ENCODE data around the gene KCNT2.
"Not testable (repeated sequence)": the region's sequence is repeated elsewhere in the genome, so short reads cannot be mapped to it uniquely, and the experiment has no call there.

Gene KCNT2

DNA sequence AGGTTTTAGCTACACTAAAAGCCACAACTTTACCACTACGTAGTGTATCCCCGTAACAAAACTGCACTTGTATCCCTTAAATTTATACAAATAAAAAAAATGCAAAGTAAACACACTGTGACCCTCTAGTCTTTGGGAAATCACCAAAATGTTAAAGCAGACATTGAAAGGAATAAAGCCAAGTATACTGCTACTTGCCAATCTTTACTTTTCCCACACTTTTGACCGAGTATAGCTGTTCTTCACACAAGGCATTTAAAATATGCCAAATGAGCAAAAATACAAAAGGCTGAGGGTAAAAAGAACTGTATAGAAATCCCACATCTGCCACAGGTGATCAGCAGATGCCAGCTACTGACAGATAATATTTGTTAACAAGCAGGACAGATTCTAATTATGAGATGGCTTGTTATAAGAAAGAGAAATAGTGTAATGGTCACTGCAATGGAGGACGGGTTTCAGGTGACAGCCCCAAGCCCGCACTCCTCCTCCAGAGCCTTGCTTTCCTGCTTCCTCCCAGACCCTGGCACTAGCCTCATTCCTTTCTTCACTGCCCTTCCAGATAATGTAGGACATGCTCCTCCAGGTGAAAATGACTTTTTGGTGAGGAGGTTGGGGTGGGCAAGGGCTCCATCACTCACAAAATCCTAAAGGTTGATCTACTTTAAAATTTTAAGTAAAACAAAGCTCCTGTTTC lies 18.1 kb downstream of the KCNT2 start:
- no peak for DNase-seq

DNA sequence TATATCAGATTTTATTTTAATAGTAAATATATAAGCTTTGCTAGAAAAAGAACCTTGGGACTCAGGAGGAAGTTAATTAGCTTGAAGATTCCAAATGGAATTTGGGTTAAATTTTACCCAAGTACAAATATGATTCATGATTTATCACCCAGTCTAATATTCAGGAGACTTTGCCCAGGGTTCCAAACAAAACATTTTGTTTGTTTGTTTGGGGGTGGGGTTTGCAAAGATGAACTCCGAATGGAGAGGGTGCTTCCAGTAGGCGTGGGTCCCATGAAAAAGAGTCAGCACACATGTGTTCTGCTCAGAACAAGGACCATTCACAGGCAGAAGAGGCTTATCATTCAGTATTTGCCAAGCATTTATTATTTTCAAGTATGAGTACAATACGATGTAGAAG lies 23.5 kb downstream of the KCNT2 start:
- no peak for DNase-seq

DNA sequence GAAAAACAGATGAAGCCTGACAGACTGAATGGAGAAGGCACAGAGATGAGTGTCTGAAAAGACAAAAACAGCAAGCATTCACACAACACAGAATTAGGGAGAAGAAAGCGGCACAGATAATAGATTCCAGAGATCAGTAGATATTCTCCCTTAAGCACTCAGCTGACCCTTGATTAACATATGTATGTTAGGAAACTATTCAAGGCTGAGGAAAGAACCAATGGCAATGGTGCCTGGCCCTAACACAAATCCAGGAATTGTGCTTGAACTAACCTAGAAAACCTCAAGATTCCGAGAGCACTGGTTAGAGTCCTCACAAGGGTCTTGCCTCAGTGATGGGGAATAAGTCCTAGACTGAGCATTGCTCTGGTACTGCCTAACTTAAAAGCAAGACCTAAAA lies 30.9 kb downstream of the KCNT2 start:
- DNase-seq = no peak

DNA sequence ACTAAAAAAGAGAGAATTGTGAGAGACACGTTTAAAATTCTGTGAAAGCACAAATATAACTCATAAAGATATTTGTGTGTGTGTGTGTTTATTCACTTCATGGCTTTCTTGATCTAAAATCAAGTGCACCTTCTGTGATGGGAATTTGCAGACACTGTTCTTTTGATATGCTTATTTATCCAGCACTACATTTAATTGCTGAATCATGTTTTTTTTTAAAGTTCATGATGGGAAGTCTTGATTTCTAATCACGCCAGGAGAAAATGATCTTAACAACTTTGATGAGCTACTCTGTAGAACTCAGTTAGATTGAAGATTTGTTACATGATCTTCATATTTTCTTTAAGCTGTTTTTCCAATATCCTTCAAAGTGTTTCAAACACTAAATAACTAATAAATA lies 35.0 kb downstream of the KCNT2 start:
- DNase-seq = no peak

DNA sequence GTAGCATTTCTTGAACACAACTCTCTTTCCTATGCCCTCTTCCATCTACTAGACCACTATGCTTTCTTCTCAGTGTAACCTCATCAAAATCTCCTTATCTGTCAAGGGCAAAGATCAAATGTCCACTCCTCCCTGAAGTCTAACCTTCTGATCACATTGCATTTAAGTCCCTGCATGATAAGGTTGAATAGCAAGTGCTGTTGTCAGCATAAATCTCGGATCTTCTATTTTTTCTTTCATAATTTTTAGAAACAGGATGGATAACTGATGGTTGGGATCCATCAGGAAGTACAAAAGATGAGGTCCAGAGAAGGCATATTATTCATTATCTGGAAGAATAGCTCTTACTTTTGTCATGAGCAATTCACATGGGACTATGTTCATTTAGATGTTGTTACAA lies 41.0 kb downstream of the KCNT2 start:
- no peak for DNase-seq

DNA sequence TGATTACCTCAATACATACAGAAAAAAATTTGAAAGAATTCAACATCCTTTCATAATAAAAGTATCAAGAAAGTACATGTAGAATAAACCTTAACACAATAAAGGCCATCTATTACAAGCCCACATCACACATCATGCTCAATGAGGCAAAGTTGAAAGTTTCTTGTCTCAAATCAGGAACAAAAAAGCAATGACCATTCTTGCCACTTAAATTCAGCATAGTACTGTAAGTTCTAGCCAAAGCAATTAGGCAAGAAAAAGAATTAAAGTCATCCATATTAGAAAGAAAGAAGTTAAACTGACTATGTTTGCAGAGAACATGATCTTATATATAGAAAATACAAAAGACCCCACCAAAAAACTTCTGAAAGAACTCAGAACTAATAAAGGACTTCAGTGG lies 44.5 kb downstream of the KCNT2 start:
- DNase-seq = no peak

DNA sequence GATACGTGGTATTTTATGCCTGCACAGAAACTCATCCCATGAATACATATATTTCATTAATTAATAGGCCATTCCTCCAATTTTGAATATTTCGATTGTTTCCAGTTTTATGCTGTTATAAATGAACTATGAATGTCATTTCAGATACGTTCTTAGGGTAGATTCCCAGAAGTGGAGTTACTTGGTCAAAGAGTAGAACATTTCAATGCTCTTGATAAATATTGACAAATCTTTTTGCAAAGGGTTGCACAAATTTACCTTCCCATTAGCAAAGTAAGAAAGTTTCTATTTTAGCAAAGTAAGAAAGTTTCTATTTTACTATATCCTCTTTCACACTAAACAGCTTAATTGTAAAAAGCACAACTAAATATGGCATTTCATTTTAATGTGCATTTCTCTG lies 48.9 kb downstream of the KCNT2 start:
- DNase-seq = no peak

DNA sequence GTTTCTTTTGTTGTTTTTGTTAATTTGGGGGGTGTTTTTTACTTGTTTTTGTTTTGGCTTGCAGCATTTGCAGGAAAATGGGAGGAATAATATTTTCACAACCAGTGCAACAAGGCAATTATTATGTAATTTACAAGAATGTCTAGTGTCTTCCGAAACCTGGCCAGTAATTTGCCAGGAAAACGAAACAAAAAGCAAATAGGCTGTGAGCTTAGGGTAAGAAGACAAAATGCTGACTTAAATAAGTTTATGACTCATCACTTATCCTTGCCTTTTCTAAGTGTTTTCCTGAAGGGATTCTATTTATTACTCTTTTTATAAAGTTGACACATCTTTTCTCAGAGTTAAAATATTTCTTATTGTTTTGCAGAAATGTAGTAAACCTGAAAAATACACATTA lies 49.8 kb downstream of the KCNT2 start:
- DNase-seq = no peak

DNA sequence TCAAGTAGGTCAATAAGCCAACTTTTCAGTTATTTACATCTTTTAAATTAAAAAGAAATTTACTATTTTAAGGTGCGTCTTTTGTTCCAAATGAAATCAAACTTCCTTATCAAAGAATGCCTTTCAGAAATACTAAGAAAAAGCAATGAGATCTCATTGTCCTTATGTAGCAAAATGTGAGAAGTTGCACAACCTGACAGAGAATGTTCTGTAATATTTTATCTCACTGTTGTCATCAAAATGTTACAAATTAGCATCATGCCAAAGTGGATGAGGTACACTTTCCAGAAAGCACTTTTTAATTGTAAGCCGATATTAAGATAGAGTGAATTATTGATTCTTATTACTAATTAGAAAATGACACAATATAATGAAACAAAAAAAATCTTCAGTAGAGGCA lies 50.4 kb downstream of the KCNT2 start:
- DNase-seq = no peak

DNA sequence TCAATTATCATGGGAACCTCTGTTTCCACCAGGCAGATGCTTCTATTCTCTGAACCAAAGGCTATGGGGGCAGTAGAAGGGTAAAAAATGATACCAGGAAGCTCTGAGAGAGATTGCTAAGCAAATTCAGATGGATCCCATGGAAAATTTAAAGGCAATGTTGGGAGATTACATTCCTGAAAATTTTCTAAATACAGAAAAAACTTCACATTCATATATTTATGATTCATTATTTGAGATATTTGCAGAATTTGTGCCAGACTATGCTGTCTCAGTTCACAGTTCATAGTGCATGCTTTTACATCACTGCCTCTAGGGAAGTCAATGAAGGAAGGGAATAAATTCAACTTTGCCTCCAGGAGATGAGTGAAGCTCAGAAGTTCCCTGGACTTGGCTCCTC lies 57.5 kb downstream of the KCNT2 start:
- no peak for DNase-seq

DNA sequence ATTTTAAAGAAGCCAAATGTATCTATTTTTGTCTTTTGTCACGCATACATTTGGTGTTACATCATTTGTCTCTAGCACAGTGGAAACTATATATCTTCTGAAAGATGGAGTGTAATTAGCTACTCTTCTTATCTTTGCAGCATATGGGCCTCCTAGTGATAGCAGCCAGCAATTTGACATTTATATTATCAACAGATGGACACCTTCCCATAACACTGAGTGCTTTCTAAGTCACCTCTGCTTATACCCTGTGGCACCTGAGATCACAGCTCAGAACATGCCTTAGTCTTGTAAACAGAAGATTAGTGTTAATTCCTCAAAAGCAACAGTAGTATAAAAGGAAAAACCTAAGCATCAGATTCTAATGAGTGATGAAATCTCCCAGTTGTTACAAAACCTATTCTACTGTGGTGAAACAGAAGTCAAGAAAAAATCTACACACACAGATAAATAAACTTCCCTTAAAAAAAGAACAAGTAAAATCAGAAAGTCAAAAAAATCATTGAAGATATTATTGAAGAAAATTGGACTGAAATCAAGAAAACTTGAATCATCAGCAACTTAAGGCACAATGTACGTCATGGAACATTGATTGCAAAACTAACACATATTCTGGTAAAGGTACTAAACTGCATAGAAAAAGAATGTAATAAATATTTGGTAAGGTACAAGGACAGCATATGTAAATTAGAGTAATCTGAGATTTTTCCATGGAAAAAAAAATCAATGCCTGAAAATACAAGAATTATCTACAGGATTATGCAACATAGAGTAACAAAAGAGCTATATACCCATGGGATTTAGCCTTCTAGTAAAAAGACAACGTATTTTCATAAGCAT lies 61.7 kb downstream of the KCNT2 start:
- no peak for DNase-seq

DNA sequence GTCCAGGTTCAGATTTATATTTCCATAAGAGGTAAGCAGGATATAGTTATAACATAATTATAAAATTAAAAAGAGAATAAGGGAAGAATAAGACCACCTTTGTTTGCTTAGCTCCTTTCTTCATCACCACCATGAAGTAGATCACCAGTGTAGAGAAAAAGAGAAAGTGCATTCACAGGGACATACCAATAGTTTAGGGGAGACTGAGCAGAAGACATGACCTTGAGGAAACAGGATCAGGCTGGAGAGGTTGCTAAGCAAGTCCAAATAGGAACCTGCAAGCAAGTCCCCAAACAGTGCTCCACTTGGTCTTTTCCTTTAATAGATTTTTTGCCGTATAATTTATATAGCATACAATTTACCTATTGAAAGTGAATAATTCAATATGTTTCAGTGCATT lies 63.0 kb downstream of the KCNT2 start:
- no peak for DNase-seq

DNA sequence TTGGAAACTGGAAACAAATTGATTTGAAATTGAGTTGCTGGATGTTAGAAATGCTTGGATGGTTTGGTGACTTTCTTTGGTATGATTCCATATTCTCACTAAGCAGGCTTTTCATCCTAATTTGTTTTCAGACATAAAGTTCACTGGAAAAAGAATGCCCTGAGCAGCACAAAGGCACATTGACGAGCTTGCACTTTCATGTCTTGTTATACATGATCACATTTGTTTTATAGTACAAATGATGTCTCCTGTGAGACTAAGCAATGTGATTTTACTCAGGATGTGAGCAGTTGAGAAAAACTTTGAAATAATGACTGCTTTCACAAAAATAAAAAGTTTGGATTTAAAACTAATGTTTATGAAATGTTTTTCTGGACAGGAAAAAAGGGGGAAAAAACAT lies 63.6 kb downstream of the KCNT2 start:
- no peak for DNase-seq

DNA sequence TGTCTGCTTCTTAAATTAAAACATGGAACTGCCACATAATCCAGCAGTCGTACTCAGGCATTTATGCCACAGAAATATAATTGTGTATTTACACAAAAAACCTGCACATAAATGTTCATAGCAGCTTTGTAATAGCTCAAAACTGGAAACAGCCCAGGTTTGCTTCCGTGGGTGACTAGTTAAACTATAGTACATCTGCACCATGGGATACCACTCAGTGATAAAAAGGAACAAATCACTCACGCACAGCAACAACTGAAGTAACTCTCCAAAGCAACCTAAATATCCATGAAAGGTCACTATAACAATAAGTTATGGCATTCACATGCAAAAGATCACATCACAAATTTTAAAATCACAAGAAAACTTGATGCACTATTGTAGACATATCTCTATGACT lies 64.4 kb downstream of the KCNT2 start:
- DNase-seq = no peak

DNA sequence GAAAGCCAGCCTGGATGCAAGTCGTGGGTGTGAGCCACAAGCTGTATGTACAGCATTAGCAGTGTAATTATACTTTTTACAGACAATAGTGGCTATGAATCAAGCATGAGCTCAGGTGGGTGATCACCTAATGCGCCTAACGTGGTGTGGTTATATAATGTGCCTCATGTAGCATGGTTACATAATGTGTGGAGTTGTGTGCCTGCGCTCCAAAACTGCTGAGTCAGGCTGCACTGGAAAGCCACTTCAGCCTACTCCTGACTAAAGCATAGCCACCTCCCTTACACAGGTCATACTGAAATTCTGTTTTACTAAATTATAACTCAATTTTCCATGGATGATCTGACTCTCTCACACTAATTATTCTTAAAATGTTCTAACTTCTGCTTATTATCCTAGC lies 69.8 kb downstream of the KCNT2 start:
- no peak for DNase-seq

DNA sequence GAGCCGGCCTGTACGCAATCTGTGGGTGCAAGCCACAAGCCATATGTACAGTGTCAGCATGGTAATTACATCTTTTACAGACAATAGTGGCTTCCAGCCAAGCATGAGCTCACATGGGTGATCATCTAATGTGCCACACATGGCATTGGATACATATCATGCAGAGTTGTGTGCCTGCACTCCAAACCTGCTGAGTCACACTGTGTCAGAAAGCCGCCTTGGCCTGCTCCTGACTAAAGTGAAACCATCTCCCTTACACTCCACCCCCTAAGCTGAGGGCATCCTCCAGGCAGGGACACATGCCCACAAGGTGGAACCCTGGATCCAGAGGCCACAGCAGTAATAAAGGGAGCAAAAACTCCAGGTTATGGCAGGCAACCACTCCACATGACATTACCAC lies 72.5 kb downstream of the KCNT2 start:
- no peak for DNase-seq

DNA sequence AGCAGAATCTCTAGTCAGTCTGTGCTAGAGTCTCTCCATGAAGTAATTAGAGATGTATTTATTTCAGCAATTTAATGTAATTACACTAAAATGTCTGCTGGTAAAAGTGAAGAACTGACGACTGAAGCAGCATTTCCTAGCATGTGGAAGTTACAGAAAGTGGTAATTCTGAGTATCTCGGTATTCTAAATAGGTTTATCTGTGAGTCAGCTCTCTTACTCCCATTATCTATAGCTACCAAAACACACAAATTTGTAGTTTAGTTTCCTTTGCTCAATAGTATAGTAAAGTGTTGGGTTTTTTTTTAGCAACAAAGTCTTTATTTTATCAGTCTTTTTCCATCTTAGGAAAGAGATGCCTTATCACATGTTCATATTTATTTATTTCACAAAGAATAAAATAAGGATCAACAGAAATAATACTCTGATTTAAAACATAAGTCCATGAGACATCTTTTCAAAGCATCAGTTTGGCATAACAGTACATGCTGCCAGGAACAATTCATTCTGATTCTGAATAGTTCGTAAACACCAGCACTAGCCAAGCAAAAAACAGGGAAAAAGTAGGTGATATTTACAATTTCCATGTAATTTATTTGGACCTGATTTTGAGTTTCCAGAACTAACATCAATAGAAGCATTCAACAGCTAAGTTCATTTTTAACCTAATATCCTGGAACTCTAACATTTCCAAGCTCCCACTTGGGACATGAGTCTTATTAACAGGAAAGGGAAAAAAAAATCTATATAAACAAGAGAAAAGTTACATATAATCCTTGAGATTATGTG lies 76.3 kb downstream of the KCNT2 start:
- DNase-seq = no peak

DNA sequence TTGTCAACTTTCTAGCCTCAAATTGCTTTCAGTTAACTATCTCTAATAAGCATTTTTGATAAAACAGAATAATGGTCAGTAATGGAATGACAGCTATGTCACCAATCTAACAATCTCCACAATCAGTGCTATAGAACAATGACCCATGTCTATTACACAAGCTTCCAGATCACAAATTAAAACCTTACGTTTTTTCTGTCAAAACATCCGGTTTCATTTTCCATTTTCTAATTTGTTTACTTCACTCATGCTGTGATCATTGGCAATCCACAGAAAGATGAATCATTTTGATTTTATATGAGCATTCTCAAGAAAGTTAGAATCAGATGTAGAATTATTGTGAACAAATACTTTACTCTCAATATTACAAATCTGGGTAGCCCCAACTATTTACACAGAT lies 80.3 kb downstream of the KCNT2 start:
- no peak for DNase-seq

DNA sequence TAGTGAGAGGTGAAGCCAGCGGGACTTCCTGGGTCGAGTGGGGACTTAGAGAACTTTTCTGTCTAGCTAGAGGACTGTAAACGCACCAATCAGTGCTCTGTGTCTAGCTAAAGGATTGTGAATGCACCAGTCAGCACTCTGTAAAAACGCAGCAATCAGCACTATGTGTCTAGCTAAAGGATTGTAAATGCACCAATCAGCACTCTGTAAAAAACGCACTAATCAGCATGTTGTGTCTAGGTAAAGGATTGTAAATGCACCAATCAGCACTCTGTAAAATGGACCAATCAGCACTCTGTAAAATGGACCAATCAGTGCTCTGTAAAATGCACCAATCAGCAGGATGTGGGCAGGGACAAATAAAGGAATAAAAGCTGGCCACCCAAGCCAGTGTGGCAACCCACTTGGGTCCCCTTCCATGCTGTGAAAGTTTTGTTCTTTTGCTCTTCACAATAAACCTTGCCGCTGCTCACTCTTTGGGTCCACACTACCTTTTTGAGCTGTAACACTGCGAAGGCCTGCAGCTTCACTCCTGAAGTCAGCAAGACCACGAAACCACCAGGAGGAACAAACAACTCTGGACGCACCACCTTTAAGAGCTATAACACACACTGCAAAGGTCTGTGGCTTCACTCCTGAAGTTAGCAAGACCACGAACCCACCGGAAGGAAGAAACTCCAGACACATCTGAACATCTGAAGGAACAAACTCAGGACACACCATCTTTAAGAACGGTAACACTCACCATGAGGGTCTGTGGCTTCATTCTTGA lies 85.5 kb downstream of the KCNT2 start:
- not testable (repeated sequence) for DNase-seq

DNA sequence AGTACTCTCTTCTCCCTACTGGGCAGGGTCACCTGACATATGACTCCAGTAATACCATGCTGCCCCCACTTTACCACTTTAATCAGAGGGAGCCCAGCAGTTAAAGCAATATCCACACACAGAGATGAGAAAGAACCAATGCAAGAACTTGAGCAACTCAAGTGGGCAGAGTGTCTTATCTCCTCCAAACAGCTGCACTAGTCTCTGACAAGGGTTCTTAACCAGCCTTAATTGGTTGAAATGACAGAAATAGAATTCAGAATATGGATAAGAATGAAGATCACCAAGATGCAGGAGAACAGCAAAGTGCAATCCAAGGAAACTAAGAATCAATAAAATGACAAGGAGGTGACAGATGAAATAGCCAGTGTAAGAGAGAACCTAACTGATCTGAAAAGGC lies 91.0 kb downstream of the KCNT2 start:
- no peak for DNase-seq

DNA sequence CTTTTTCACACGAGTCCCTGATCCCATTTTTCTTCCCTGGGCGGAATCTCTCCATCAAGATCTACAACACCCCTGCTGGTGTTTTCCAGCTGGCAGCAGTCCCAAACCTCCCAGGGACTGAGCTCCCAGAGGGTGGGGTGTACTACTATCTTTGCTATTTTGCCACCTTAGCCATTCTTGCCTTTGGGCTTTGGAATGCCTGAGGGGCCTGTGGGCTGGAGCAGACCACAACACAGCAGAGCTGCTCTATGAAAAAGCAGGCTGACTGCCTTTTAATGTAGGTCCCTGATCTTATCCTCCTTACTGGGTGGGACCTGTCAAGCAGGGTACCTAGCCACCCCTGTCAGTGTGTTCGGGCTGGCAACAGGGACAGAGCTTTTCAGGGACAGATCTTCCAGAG lies 91.9 kb downstream of the KCNT2 start:
- no peak for DNase-seq

DNA sequence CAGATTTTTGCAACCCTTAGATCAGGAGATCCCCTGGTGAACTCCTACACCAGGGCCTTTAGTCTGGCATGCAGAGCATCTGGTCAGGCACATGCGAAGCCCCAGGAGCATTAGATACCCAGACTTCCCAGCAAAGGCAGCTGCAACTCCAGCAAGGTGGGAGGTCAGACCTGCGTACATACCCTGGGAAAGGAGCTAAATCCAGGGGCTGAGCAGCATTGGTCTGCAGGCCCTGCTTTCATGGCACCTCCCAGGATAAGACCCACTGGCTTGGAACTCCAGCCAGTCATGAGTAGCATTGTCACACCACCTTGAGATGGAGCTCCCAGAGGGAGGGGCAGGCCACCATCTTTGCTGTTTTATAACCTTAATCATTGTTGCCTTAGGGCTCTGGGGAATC lies 92.3 kb downstream of the KCNT2 start:
- no peak for DNase-seq

DNA sequence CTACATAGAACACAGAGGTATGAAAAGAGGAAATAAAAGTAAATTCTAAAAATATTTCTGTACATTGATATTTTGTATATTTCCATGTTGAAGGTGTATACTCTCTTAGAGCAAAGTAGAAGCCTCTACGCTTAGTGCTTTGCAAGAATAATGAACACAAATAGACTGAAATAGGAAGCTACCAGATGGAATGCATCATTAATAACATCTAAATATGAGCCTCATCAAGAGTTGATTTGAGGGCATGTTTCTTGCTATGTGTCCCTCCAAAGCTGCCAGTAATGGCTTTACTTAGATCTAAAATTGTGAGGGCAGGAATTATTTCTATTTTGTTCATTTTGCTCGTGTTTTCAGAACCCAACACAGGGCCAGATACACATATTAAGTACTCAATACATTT lies 94.4 kb downstream of the KCNT2 start:
- DNase-seq = no peak

Data from DMS79 (cell line).